HepG2 (cell line): ENCODE data around the gene SURF2. TPM values are rescaled to one million over a fixed set of nuclear protein-coding genes. Genes with fewer than 3 reads are reported as not detected.

Experiments used
- AHR ChIP-seq: IDR thresholded peaks from 2 replicates; pipeline ENCODE4 v1.6.1; 2018; ENCODE audit warnings: missing genetic modification reagents, missing compliant biosample characterization
- ATF7-NPFF ChIP-seq: sonication (generic); formaldehyde crosslinking; IDR thresholded peaks from 2 replicates; pipeline ENCODE4 v1.8.1; 2023; ENCODE audit warnings: mild to moderate bottlenecking, low read depth, missing genetic modification reagents, moderate library complexity
- CBFB ChIP-seq: sonication (generic); formaldehyde crosslinking; IDR thresholded peaks from 2 replicates; pipeline ENCODE4 v1.4.0; 2020; ENCODE audit warnings: missing genetic modification reagents
- E2F1 ChIP-seq: sonication (generic); formaldehyde crosslinking; IDR thresholded peaks from 2 replicates; pipeline ENCODE4 v1.5.0; 2020; ENCODE audit warnings: missing genetic modification reagents
- HNRNPL ChIP-seq: fragments of 200-400 bp; formaldehyde crosslinking; IDR thresholded peaks from 2 replicates; pipeline ENCODE4 v1.6.1; 2017; ENCODE audit warnings: mild to moderate bottlenecking, low read depth, low read length
- KAT2B ChIP-seq: fragments of 150-350 bp; IDR thresholded peaks from 2 replicates; pipeline ENCODE4 v1.6.1; 2014; ENCODE audit warnings: low read depth, low read length, borderline replicate concordance
- KLF16 ChIP-seq, 2 experiments: sonication (generic) in 1 of 2; formaldehyde crosslinking in 1 of 2; IDR thresholded peaks; 2 replicates each; pipeline versions ENCODE4 v1.6.1 to v1.8.0; 2016 to 2023; ENCODE audit warnings: missing genetic modification reagents in 2 of 2, missing compliant biosample characterization in 1 of 2
- MXI1 ChIP-seq: IDR thresholded peaks from 3 replicates; pipeline ENCODE4 v1.6.1; 2012; ENCODE audit warnings: low read depth, low read length, inconsistent platforms, borderline replicate concordance
- MYC ChIP-seq: sonication (generic); formaldehyde crosslinking; IDR thresholded peaks from 2 replicates; pipeline ENCODE4 v1.9.0; 2021; ENCODE audit warnings: missing genetic modification reagents, borderline replicate concordance
- NFE2L1 ChIP-seq: sonication (generic); formaldehyde crosslinking; IDR thresholded peaks from 2 replicates; pipeline ENCODE4 v1.4.0; 2020; ENCODE audit warnings: missing genetic modification reagents, mild to moderate bottlenecking, borderline replicate concordance
- NONO ChIP-seq, 2 experiments: fragments of 450-650 bp in 1 of 2; sonication (generic) in 1 of 2; formaldehyde crosslinking in 1 of 2; IDR thresholded peaks in 1 of 2; conservative IDR thresholded peaks in 1 of 2; 2 replicates each; pipeline versions ENCODE4 v1.6.1 to v1.8.0; 2017 to 2022; ENCODE audit warnings: mild to moderate bottlenecking in 1 of 2, missing genetic modification reagents in 1 of 2, moderate library complexity in 1 of 2
- PHF21A ChIP-seq: sonication (generic); formaldehyde crosslinking; IDR thresholded peaks from 2 replicates; pipeline ENCODE4 v1.5.0; 2020; ENCODE audit warnings: mild to moderate bottlenecking, missing genetic modification reagents
- RELA ChIP-seq: sonication (generic); formaldehyde crosslinking; IDR thresholded peaks from 2 replicates; pipeline ENCODE4 v1.4.0; 2020; ENCODE audit warnings: missing genetic modification reagents
- SMYD3 ChIP-seq: sonication (generic); formaldehyde crosslinking; IDR thresholded peaks from 2 replicates; pipeline ENCODE4 v1.8.1; 2023; ENCODE audit warnings: mild to moderate bottlenecking, missing genetic modification reagents
- TARDBP ChIP-seq: sonication (generic); formaldehyde crosslinking; IDR thresholded peaks from 2 replicates; pipeline ENCODE4 v1.8.0; 2022; ENCODE audit warnings: mild to moderate bottlenecking, missing genetic modification reagents
- ZBTB10 ChIP-seq: sonication (generic); formaldehyde crosslinking; IDR thresholded peaks from 2 replicates; pipeline ENCODE4 v1.4.0; 2020; ENCODE audit warnings: missing genetic modification reagents, borderline replicate concordance
- ZFY ChIP-seq: sonication (generic); formaldehyde crosslinking; IDR thresholded peaks from 2 replicates; pipeline ENCODE4 v1.4.0; 2020; ENCODE audit warnings: missing genetic modification reagents
- ZNF143 ChIP-seq: sonication (generic); formaldehyde crosslinking; IDR thresholded peaks from 2 replicates; pipeline ENCODE4 v1.4.0; 2020; ENCODE audit warnings: missing genetic modification reagents
- ZNF546 ChIP-seq: sonication (generic); formaldehyde crosslinking; conservative IDR thresholded peaks from 2 replicates; pipeline ENCODE4 v1.8.1; 2023; ENCODE audit warnings: mild to moderate bottlenecking, missing genetic modification reagents
- ZNF709 ChIP-seq: sonication (generic); formaldehyde crosslinking; IDR thresholded peaks from 2 replicates; pipeline ENCODE4 v1.5.0; 2020; ENCODE audit warnings: mild to moderate bottlenecking, missing genetic modification reagents
- polyA plus RNA-seq, 8 experiments: library from polyadenylated mRNA; depleted of rRNA in 3 of 8; stranded (reverse) in 7 of 8; unstranded in 1 of 8; fragments of >200 nt; fragmentation: Illumina TruSeq in 4 of 8; extraction: Trizol in 4 of 8; gene quantifications; 2 replicates each; pipeline versions ENCODE4 v1.2.1 to v1.2.3, GENCODE V29; 2011 to 2016; ENCODE audit warnings: low read depth in 4 of 8, missing spikeins in 1 of 8, mixed read lengths in 1 of 8; ENCODE audit not compliant: insufficient read depth in 1 of 8
- total RNA-seq, 5 experiments: library from RNA; depleted of rRNA; stranded (reverse); fragments of >200 nt; fragmentation: Illumina TruSeq; extraction: Trizol; gene quantifications; 2 replicates each; pipeline ENCODE4 v1.2.3, GENCODE V29; 2016; ENCODE audit warnings: low read depth in 1 of 5

The SURF2 gene
- total and polyA plus RNA-seq, 2 of the 13 experiments (the other 11 are each of a cell fraction or from before 2014, with no cell fraction given): 6.3 to 13.6 TPM

- peak; percentile 45; the same call in 1 of the 2 replicates for TF ChIP-seq E2F1 (CRISPR knock-in tag)
- 0 out of 2 replicates have a peak, but pooled peaks have one; percentile 68 for TF ChIP-seq SMYD3 (CRISPR knock-in tag)
- 0 out of 2 replicates have a peak, but pooled peaks have one; percentile 34 for TF ChIP-seq HNRNPL
- TF ChIP-seq CBFB (CRISPR knock-in tag): peak; percentile 63; the same call in 1 of the 2 replicates
- TF ChIP-seq NONO (IDR thresholded peaks at IDR 0.05): no peak
- TF ChIP-seq NONO (CRISPR knock-in tag; conservative IDR thresholded peaks at IDR 0.05): peak; percentile 80
- TF ChIP-seq ZNF546 (CRISPR knock-in tag): peak; percentile 67; the same call in 1 of the 2 replicates
- no peak for TF ChIP-seq TARDBP (CRISPR knock-in tag)
- TF ChIP-seq ZNF143 (CRISPR knock-in tag): no peak
- TF ChIP-seq MYC (CRISPR knock-in tag): peak; percentile 59; the same call in 1 of the 2 replicates
- peak; percentile 80; the same call in 1 of the 3 replicates for TF ChIP-seq MXI1
- peak; percentile 31; the same call in 1 of the 2 replicates for TF ChIP-seq RELA (CRISPR knock-in tag)
- peak; percentile 88 for TF ChIP-seq ATF7-NPFF (CRISPR knock-in tag)
- TF ChIP-seq KLF16 (CRISPR knock-in tag; IDR thresholded peaks at IDR 0.05): peak in 1 of 2 experiments; percentile 58; a peak in 1 of 4 replicates
- TF ChIP-seq AHR: no peak
- TF ChIP-seq ZFY: peak; percentile 99
- TF ChIP-seq PHF21A (CRISPR knock-in tag): peak; percentile 68
- 0 out of 2 replicates have a peak, but pooled peaks have one; percentile 79 for TF ChIP-seq ZNF709 (CRISPR knock-in tag)
- TF ChIP-seq ZBTB10 (CRISPR knock-in tag): 0 out of 2 replicates have a peak, but pooled peaks have one; percentile 5
- TF ChIP-seq KAT2B: no peak
- TF ChIP-seq NFE2L1 (CRISPR knock-in tag): no peak
Measured at GRCh38 chr9:133375724-133376654, 19.6 kb downstream of the SURF2 start, which contains the start of the genes STKLD1 and SURF4 (continued).
